ENCODE data around the gene PMS1.
"Not testable (repeated sequence)": the region's sequence is repeated elsewhere in the genome, so short reads cannot be mapped to it uniquely, and the experiment has no call there.

PMS1 gene

DNA sequence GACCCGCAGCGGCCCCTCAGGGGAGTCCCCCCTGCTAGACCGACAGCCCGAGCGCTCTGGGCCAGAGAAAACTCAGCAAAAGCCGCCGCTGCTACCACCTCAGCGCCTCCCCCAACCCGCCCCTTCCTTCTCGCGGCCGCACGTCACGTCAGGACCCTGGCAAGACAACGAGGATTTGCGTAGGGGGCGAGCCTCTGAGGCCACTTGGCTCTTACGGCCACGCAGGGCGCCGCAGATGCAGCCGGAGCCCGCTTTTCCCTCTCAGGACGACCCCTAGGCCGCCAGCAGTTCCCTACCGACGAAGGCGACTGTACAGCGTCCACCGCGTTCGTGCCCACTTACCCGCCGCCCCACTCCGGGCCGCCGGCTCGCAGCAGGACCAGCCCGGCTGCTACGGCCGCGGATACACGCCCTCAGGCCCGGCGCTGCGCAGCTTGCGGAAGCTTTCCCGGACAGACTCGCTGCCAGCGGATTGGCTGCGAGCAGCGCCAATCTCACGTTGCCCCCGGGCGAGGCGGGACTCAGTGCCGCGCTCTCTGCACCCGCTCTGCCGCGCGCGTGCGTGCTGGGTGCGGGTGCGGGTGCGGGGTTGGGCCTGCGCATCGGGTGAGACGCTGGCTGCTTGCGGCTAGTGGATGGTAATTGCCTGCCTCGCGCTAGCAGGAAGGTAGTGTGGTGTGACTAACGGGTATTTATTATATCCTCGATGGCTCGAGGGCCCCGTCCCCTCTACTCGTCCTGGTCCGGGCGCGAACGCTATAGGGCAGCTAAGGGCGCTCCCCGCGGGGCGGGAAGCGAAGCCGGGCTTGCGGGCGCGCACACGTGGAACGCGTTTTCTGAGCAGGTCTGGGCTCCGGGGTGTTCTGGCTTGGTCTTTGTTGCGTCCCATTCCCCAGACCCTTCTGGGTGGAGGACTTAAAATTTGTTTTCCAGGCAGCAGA lies at the start of gene PMS1, which contains the start of gene ORMDL1:
TSS of gene PMS1 (plus strand) at position 524 of the 941 bp plus-strand sequence. CDS start 7,360 bp downstream, outside the sequence.
TSS of gene ORMDL1 (minus strand) at position 413 of the 941 bp plus-strand sequence. CDS start 1,744 bp downstream, outside the sequence.
- peak; percentile 90 to 91 for DNase-seq (ENCODE audit: low read depth in 2 of 2)

DNA sequence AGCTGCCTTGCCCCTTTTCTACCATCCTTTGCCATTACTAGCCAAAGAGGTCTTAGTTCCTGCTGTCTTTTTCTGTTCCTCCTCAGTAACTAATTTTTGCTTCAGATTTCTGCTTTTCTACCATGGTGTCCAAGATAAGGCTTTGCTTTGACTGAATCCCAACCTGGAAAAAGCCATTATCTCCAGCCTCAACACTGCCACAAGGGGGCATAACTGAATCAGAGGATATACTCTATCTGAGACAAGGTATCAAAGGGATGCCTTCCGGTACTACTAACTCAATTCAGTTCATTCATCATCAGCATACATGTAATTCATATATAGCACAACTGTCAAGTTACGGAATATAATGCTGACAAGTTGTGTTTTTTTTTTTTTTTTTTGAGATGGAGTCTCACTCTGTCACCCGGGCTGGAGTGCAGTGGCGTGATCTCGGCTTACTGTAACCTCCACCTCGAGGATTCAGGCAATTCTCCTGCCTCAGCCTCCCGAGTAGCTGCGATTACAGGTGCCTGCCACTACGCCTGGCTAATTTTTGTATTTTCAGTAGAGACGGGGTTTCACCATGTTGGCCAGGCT lies 33.1 kb upstream of the PMS1 start:
- DNase-seq (ENCODE audit: low read depth in 2 of 2), result peak in 1 of 2 experiments; percentile 8

DNA sequence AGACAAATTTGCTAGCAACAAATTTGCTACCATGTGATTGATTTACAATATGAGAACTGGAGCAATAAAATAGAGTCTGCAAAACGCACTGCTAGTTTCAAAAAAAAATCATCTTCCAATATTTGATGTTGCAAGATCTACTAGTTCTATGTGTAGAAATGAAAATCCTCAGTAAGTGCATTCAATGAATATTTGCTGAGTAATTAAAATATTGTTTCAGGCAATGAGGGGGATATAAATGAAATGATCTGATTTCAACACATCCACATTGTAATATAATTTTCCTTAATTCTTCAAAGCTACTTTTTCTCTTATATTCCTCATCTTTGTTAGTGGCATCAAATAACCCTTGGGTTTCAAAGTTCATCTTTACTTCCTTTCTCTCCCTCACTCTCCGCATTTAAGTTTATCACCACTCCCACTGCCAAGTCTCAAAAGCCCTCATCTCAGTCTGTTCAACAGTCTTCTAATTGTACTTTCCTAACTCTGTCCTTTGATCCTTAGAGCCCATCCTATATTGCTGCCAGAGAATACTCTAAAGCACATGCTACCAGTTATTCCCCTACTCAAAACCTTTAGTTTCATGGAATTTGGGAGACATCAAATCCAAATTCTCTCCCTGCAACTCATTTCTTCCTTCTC lies 27.8 kb upstream of the PMS1 start:
- DNase-seq (ENCODE audit: low read depth in 2 of 2), result no peak

DNA sequence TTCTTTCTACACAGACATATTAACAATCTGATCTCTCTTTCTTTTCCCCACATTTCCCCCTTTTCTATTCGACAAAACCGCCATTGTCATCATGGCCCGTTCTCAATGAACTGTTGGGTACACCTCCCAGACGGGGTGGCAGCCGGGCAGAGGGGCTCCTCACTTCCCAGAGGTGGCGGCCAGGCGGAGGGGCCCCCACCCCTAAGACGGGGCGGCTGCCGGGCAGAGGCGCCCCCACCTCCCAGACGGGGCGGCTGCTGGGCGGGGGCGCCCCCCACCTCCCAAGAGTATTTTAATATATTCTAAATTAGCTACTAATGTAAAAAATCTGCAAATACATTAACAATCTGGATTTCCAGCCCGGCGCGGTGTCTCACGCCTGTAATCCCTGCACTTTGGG lies 24.1 kb upstream of the PMS1 start:
- not testable (repeated sequence) for DNase-seq (ENCODE audit: low read depth in 2 of 2)

DNA sequence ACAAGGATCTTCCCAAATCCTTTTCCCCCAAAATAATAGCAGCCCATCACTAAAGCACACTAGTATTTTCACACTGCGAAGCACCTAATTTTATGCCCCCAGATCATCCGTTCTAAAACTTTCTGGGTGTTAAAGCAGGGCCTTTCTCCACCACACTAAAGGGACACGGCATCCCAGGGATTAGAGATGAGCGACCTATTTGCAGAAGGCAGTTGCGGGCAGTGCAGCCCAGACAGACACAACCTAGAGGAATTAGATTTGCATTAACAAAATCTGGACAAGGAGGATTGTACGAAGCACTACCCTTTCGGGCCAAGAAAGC lies 22.1 kb upstream of the PMS1 start:
- no peak for DNase-seq (ENCODE audit: low read depth in 2 of 2)

DNA sequence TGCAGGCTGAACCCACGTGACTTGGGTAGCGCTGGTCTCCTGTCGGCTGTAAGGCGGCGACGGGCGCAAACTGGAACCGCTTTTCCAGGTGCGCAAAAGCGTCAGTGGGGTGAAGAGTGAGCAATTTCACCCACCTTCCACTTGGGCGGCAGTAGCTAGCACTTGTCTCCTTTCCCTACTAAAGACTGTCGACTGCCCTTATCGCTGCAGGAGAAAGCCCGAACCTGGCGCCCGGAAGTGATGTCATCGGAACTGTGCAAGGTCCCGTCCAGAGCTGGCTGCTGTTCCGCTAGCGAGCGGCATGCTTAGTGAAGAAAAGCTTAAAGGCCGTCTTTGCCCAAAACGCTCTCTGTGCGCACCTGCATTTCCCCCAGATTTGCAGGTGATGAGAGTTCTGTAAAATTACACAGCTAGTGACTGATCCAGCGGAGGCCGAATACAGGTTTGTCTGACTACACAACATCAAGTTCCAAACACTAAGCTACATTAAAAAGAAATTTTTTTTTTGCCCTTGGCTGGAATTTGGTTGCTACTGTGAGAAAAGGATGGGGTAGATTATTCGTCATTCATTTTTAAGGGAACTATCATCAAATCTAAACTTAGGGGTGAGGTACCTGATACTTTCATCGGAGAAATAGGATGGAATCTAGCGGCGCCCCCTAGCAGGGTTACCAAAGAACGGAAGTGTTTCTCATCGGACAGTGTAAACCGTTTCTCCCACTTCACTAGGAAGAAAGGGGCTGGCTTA lies 21.5 kb upstream of the PMS1 start, which contains the start of gene OSGEPL1:
TSS of gene OSGEPL1 (minus strand) at position 242 of the 748 bp plus-strand sequence. CDS start 1,152 bp downstream, outside the sequence.
- DNase-seq (ENCODE audit: low read depth in 2 of 2), result peak; percentile 73 to 78

DNA sequence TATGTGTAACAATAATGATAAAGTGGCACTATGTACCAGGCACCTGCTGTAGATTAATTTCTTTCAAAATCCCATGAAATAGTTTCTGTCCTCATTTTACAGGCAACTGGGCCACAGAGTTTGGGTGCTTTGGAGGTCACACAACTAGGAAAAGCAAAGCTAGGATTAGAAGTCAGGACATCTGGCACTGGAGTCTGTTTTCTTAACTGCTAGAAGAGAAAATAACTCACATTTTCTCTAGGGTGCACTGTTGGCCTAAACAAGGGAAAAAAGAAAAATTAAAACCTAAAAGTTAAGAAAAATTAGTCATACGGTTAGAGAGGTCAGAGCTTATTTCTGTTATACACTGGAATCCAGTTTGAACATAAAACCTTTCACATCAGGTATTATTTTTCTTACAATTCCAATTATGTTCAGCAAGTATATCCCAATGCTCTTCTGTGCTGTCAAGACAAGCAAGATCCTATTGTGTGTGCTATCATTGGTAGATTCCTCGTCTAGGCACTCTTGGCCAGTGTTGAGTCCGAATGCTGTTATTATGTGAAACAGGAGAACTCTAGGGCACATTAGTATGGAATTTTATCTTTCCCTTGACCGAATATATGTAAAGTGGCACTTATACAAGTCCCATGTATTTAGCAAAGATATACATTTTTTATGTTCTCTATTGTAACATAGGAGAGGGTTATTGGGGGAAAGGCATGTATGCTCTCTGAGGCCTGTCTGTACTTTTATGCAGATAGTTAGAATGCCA lies 20.2 kb upstream of the PMS1 start:
- no peak for DNase-seq (ENCODE audit: low read depth in 2 of 2)

DNA sequence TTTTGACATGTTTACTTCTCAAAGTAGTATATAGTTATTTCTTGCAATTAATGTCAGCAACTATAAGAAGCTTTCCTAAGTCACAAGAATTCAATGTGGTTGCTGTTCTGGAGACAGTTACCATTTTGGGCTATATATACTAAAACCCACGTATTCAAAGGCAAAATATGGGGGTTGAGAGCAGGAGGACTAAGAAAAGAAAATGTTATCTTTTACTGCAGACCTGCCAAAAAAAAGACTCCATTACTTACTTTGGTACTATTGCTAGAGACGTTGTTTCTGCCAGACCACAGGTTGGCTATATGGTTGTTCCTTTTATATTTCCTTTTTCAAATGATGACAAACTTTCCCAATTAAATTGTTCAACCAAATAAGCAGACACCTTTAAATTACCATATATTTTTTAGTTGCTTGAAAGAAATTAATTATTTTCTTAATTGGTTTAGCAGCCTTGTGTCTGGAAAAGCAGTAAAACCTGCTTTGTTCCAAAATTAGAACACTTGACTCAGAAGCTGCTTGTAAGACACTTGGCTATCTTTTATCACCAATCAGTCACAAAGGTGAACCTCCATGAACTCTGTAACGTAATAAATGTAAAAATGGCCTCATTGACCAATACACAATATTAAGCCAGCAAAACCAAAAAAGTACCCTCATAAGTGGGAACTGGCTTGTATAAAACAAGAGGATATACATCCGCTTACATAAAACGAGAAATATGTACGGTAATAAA lies 13.5 kb upstream of the PMS1 start:
- DNase-seq (ENCODE audit: low read depth in 2 of 2), result no peak

DNA sequence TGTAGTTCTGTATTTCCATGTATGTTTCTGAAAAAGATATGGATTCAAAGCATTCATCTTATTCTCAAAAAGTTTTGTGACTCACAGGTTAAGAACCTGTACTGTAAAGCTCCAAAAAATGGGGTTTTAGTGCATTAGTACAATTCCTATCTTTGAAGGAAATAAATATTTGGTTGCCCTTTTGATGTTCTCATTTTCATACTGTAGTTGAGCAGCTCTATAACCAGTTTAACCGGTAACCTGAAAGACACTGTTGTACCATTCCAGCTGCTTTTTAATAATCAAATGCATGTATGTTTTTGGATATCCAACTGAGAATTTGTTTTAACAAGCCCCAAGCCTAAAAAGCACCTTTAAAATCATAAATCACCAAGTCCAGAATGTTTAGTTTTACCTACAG lies 12.0 kb upstream of the PMS1 start:
- no peak for DNase-seq (ENCODE audit: low read depth in 2 of 2)

DNA sequence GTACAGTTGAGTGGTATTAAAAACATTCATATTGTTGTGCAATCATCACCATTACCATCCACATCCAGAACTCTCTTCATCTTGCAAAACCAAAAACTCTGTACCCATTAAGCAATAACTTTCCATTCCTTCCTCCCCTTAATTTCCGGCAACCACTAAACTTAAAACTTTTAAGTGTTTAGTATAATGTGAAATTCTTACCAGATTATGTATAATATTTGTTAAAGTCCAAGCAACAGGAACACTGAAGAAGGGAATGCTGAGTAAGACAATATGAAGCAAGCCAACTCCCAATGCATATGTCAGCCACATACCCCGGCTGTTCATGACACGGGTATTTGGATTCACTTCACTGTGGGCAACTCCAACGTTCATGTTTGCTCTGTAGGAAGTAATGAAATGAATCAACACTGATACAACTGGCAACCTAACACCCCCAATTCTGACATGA lies 2.0 kb upstream of the PMS1 start:
- DNase-seq (ENCODE audit: low read depth in 2 of 2), result no peak

DNA sequence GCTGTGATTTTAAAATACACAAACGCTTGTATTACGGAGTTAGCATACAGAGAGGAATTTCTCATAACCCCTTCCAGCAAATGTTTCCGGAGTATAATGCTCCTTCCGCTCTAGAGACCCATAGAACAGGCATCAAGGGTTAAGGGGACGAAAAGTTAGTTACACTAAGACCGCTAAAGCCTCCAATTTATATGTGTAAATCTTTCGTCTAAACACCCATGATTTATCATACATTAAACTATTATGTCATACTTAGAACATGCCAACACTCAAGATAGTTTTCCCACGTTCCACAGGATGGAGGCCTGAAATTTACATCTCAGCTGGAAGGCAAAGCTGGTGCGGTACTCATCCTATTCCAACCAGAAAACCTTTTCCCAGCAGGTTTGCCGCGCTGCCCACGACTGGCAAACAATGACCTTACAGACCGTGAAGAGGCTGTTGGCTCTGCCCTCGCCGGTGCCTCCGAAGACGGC lies 761 bp upstream of the PMS1 start:
- no peak for DNase-seq (ENCODE audit: low read depth in 2 of 2)

DNA sequence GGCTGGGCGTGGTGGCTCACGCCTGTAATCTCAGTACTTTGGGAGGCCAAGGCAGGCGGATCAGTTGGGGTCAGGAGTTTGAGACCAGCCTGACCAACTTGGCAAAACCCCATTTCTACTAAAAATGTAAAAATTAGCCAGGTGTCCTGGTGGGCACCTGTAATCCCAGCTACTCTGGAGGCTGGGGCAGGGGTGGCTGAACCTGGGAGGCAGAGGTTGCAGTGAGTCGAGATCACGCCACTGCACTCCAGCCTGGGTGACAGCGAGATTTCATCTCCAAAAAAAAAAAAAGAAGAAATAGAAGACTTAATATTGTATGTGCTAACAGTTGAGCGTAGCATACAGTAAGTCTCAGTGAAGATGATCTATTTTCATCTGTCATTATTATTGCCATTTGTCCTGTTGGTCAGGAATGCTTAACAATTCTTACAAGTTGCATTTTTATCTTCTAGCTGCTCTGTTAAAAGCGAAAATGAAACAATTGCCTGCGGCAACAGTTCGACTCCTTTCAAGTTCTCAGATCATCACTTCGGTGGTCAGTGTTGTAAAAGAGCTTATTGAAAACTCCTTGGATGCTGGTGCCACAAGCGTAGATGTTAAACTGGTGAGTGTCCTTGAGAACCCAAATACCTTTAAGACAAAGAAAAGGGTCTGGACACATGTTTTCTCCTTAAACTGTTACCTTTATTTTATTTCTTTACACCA lies 7.2 kb downstream of the PMS1 start:
- DNase-seq (ENCODE audit: low read depth in 2 of 2), result no peak

DNA sequence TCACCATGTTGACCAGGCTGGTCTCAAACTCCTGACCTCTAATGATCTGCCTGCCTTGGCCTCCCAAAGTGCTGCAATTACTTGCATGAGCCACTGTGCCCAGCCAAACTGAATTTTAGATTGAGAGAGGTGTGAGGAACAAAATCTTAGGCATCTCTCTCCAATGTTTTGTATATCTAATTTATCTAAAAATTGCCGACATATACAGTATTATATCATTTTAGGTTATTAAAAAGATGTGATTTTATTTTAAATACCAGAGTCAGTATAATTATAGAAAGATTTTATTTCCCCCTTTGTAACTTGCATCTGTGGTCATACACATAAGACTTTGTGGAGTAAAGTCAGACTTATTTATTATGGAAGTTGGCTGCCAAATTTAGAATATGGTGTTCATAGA lies 10.1 kb downstream of the PMS1 start:
- no peak for DNase-seq (ENCODE audit: low read depth in 2 of 2)

DNA sequence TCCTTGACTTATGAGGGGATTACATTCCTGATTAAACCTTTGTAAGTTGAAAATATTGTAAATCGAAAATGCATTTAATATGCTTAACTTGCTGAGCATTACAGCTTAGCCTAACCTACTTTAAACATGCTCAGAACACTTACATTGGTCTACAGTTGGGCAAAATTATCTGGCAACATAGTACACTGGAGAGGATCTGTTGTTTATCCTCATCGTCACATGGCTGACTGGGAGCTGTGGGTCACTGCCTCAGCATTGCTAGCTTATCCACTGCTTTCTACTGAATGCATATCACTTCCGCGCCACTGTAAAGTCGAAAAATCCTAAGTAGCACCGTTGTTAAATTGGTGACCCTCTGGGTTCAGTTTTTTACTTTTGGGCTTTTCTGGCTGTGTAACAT lies 13.7 kb downstream of the PMS1 start:
- DNase-seq (ENCODE audit: low read depth in 2 of 2), result no peak

DNA sequence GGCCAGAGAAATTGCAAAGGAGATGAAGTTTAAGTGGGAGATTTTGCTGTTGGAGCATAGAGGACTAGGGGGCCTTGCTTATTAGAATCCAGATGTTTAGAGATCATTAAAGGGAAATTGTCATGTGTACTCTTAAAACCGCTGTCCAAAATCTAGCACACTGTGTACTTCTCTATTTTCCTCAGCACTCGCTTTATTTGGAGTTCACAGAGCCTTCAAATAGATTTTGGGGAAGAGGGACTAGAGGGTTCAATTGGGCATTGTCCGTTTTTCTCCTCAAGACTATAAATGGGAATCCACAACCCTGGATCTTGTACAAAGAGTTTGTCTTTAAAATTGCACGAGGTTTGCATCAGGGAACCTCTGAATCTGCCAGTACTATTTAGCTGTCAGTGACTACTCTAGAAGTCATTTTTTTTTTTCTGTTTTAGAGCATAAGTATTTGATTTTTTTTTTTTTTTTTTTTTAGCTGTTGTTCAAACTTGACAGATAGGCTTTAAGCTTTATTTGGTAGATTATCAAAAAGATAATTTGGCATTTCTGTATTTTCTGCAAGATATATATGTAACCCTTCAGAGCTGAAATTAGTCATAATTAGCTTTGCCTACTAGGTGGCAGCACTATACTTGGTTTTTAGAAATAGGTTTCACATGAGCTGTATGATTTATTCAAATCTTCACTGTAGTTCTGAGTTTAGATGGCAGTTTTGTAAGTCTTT lies 14.2 kb downstream of the PMS1 start:
- DNase-seq (ENCODE audit: low read depth in 2 of 2), result peak in 1 of 2 experiments; percentile 37

DNA sequence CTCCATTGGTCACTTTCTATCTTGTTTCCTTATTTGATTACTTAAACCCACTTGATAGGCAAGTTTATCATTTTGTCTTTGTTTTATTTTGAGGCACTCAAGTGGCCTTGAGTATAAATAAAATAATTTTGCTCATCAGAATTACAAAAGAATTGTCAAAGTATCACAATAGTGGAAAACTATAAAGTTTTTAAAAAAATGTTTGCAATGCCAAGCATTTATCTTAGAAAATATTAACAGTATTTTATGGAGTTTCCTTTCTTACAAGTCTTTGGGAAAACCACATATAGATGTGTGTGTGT lies 14.7 kb downstream of the PMS1 start:
- DNase-seq (ENCODE audit: low read depth in 2 of 2), result no peak

DNA sequence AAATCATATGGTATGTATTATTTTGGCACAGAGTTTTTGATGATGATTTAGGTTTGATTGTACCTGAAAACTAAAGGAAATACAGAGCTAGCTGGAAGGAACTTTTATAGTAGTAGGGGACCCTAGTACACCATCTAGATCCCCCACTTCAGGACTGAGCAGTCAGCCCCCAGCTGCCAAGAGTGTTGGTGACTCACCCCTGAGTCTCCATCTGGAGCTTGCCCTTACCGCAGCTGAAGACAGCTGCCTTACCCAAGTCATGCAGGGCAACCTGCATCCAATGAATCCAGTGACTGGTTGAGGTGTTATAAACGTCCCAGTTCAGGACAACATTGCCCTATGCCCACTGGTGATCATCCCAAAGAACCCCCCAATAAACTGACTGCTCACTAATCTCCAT lies 15.3 kb downstream of the PMS1 start:
- no peak for DNase-seq (ENCODE audit: low read depth in 2 of 2)

DNA sequence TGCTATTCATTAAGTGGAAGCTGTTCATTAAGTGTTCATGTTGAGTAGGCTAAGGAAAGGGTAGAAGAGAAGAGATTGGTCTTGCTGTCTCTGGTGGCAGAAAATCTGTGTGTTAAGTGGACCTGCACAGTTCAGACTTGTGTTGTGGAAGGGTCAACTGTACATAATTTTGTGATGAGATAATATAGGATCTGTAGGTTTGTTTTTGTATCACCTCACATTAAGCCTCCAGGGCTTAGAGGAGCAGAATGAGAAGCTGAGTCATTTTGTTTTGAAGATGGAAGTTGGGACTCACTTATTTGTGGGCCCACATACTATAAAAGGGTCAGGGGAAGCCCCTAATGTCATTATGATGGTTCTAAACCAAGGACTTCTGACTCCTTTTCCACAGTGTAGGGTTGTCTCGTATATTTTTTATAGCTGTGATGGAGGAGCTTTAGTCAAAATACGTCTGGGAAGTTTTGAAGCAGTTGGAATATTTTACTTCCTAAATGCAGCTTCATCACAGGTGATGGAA lies 18.2 kb downstream of the PMS1 start:
- no peak for DNase-seq (ENCODE audit: low read depth in 2 of 2)

DNA sequence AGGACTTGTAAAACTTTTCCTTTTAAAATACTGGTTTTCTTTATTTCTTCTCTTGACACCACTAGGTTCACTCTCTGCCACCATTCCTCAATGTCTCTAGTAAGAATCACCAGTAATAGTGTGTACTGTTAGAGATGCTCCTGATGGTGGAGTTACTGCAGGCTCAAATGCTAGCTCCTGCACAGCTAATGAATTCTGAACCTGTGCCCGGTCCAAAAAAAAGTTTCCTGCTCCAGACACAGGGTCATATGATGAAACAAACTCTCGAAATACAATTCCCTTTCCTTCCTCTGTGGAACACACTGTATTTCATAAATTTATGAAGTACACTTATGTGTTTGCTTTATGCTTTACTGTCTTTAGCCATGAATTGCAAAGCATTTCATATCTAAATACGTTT lies 19.2 kb downstream of the PMS1 start:
- no peak for DNase-seq (ENCODE audit: low read depth in 2 of 2)

Data from fibroblast of skin of left quadriceps (primary cell).